T-cell (primary cell): ENCODE measurements around the gene NEUROG1. TPM values are rescaled to one million over a fixed set of nuclear protein-coding genes. Genes with fewer than 3 reads are reported as not detected.

ENCODE experiments used
- ATAC-seq, 4 experiments: fragments of 200-7000 bp in 3 of 4; fragments of 150-1000 bp in 1 of 4; cut with Tn5 transposase; replicated peaks in 1 of 4; 1 replicate in 3 of 4; 2 replicates in 1 of 4; pipeline ENCODE4 v1.10.0; 2021; ENCODE audit warnings: moderate library complexity in 3 of 4, mild to moderate bottlenecking in 2 of 4, moderate number of reproducible peaks in 1 of 4
- CTCF ChIA-PET, 2 donors: fragments of 300-600 bp; sonication (Branson Sonifier 250); formaldehyde crosslinking; loops; one replicate each; lab custom pipeline; 2022; ENCODE audit warnings: antibody characterized with exemption in 2 of 2; lab: Charles Lee
- POLR2A ChIA-PET, 2 donors: fragments of 300-600 bp; sonication (Branson Sonifier 250); formaldehyde crosslinking; loops; one replicate each; lab custom pipeline; 2022; ENCODE audit warnings: antibody characterized with exemption in 2 of 2; lab: Charles Lee
- DNase-seq, 35 experiments: peaks; one replicate each; pipeline versions ENCODE4 v3.0.0 to v3.0.0-alpha.2; 2013 to 2023
- H3K27ac ChIP-seq: one replicate; pipeline ENCODE4 v1.5.1; 2013; ENCODE audit warnings: low read length
- H3K27me3 ChIP-seq, 2 experiments: replicated peaks in 1 of 2; 1 replicate in 1 of 2; 2 replicates in 1 of 2; pipeline versions ENCODE4 v1.6.1 to v1.7.0; 2013; ENCODE audit warnings: low read length in 1 of 2, mixed read lengths in 1 of 2; ENCODE audit not compliant: control insufficient read depth in 2 of 2, insufficient read depth in 2 of 2; ENCODE audit errors: extremely low read depth in 1 of 2
- H3K36me3 ChIP-seq, 2 donors: 1 replicate in 1 of 2; 2 replicates in 1 of 2; pipeline versions ENCODE4 v1.6.1 to v1.7.0; 2013; ENCODE audit warnings: low read length in 1 of 2; ENCODE audit not compliant: control insufficient read depth in 2 of 2, insufficient read depth in 1 of 2; ENCODE audit errors: extremely low read depth in 1 of 2
- H3K4me1 ChIP-seq, 2 experiments: 1 replicate in 1 of 2; 2 replicates in 1 of 2; pipeline versions ENCODE4 v1.6.1 to v1.7.0; 2013; ENCODE audit warnings: low read length in 2 of 2, mixed read lengths in 1 of 2; ENCODE audit not compliant: insufficient read depth in 2 of 2, control insufficient read depth in 1 of 2; ENCODE audit errors: extremely low read depth in 1 of 2
- H3K4me3 ChIP-seq, 2 donors: 1 replicate in 1 of 2; 2 replicates in 1 of 2; pipeline versions ENCODE4 v1.5.1 to v1.7.0; 2013; ENCODE audit warnings: mild to moderate bottlenecking in 2 of 2, low read length in 1 of 2, moderate library complexity in 1 of 2; ENCODE audit not compliant: control insufficient read depth in 1 of 2; ENCODE audit errors: extremely low read depth in 1 of 2
- H3K9me3 ChIP-seq: 2 replicates; pipeline ENCODE4 v1.7.0; 2013
- H3K27ac Mint-ChIP-seq, 2 donors: one replicate each; pipeline ENCODE4 v1.8.0; 2020 to 2021; ENCODE audit warnings: mild to moderate bottlenecking in 2 of 2, mixed read lengths in 2 of 2
- H3K27me3 Mint-ChIP-seq, 2 donors: one replicate each; pipeline ENCODE4 v1.8.0; 2021 to 2022; ENCODE audit warnings: mixed read lengths in 2 of 2
- H3K36me3 Mint-ChIP-seq: one replicate; pipeline ENCODE4 v1.8.0; 2021; ENCODE audit warnings: mixed read lengths
- H3K4me1 Mint-ChIP-seq, 3 donors: one replicate each; pipeline ENCODE4 v1.8.0; 2020 to 2022; ENCODE audit warnings: mixed read lengths in 3 of 3, mild to moderate bottlenecking in 1 of 3
- H3K4me3 Mint-ChIP-seq, 3 donors: one replicate each; pipeline ENCODE4 v1.8.0; 2020 to 2022; ENCODE audit warnings: mild to moderate bottlenecking in 3 of 3, mixed read lengths in 3 of 3, moderate library complexity in 3 of 3
- H3K9me3 Mint-ChIP-seq, 3 donors: one replicate each; pipeline ENCODE4 v1.8.0; 2020 to 2022; ENCODE audit warnings: mixed read lengths in 3 of 3
- WGBS: methylation state at CpG from one replicate; pipeline ENCODE4 v1.1.5; 2013; ENCODE audit warnings: missing lambda C conversion rate; ENCODE audit not compliant: insufficient coverage; 5-methylcytosine and 5-hydroxymethylcytosine counted together
- total RNA-seq, 35 experiments: library from RNA in 6 of 35; stranded (reverse) in 6 of 35; fragments of 120-200 nt in 1 of 35; gene quantifications; one replicate each; pipeline versions ENCODE4 v1.2.1 to v1.2.4 and lab custom pipeline; 2013 to 2026

The NEUROG1 gene
- total RNA-seq, result not detected
- not detected for total RNA-seq (2013)
- 0 to 0.08 (median 0) reads per million in 29 experiments for total RNA-seq (lab: John Stamatoyannopoulos, UW)

- Histone ChIP-seq H3K27ac (no peak within 1 kb of the TSS), H3K4me3 (no peak within 1 kb of the TSS), H3K36me3 (no peaks in the 10 kb centered on the region), H3K4me1 (peaks cover 0 to 5% of the 10 kb centered on the region in 2 experiments), H3K9me3 (no peaks in the 10 kb centered on the region), H3K27me3 (peaks cover 30 to 73% of the 10 kb centered on the region in 2 experiments)
- Mint-ChIP-seq H3K36me3 (no peaks in the 10 kb centered on the region), H3K4me1 (peaks cover 6 to 10% (median 7%) of the 10 kb centered on the region in 3 donors), H3K27ac (no peak within 1 kb of the TSS), H3K9me3 (no peaks in the 10 kb centered on the region), H3K27me3 (peaks cover 75 to 87% of the 10 kb centered on the region in 2 donors), H3K4me3 (peak within 1 kb of the TSS in 1 of 3 donors; percentile 65)
- ChIA-PET POLR2A (no interaction called here), CTCF (no interaction called here)
- no peak for DNase-seq
- no peak for ATAC-seq
- 5% methylated on average over 57 of the region's 74 CpGs for WGBS
Measured at GRCh38 chr5:135535820-135536801, at the start of gene NEUROG1. NEUROG1 (minus strand) TSS chr5:135535964; CDS start chr5:135535690, 274 bp downstream.

- H3K9me3 ChIP-seq, result no peaks in the 10 kb centered on the region
- no peak overlapping the region for H3K4me3 Mint-ChIP-seq
- CTCF ChIA-PET, result no interaction called here
- POLR2A ChIA-PET, result no interaction called here
- WGBS, result 90% methylated on average over 6 of the region's 6 CpGs
- no peak overlapping the region for H3K27ac Mint-ChIP-seq
- H3K4me1 ChIP-seq, result no peaks in the 10 kb centered on the region
- H3K27me3 ChIP-seq, result peaks cover 0 to 42% of the 10 kb centered on the region in 2 experiments
- no peaks in the 10 kb centered on the region for H3K36me3 Mint-ChIP-seq
- ATAC-seq (no peak), DNase-seq (no peak)
- no peaks in the 10 kb centered on the region for H3K36me3 ChIP-seq
- H3K27me3 Mint-ChIP-seq, result peaks cover 18 to 34% of the 10 kb centered on the region in 2 donors
- no peak overlapping the region for H3K4me3 ChIP-seq
- no peaks in the 10 kb centered on the region for H3K4me1 Mint-ChIP-seq
- no peak overlapping the region for H3K27ac ChIP-seq
- H3K9me3 Mint-ChIP-seq, result no peaks in the 10 kb centered on the region
Measured at GRCh38 chr5:135584918-135585317, 49.2 kb upstream of the NEUROG1 start.

- no peaks in the 10 kb centered on the region for H3K4me1 ChIP-seq
- no peaks in the 10 kb centered on the region for H3K36me3 Mint-ChIP-seq
- no peaks in the 10 kb centered on the region for H3K36me3 ChIP-seq
- no peaks in the 10 kb centered on the region for H3K9me3 ChIP-seq
- no peak overlapping the region for H3K27ac Mint-ChIP-seq
- H3K4me3 Mint-ChIP-seq, result no peak overlapping the region
- WGBS, result no CpG with 5 or more reads among the region's 2 CpGs
- H3K9me3 Mint-ChIP-seq, result no peaks in the 10 kb centered on the region
- POLR2A ChIA-PET, result no interaction called here
- CTCF ChIA-PET, result no interaction called here
- ATAC-seq (no peak), DNase-seq (no peak)
- no peaks in the 10 kb centered on the region for H3K4me1 Mint-ChIP-seq
- H3K27ac ChIP-seq, result no peak overlapping the region
- H3K27me3 ChIP-seq, result peaks cover 0 to 45% of the 10 kb centered on the region in 2 experiments
- no peak overlapping the region for H3K4me3 ChIP-seq
- peaks cover 25 to 40% of the 10 kb centered on the region in 2 donors for H3K27me3 Mint-ChIP-seq
Measured at GRCh38 chr5:135584276-135584675, 48.5 kb upstream of the NEUROG1 start.

- 55% methylated on average over 3 of the region's 6 CpGs for WGBS
- POLR2A ChIA-PET, result no interaction called here
Measured at GRCh38 chr5:135582099-135582781, 46.5 kb upstream of the NEUROG1 start.

GRCh38 chr5:135578685-135579341 lies 43.0 kb upstream of the NEUROG1 start, which contains the start of gene CXCL14:
CXCL14 (minus strand) TSS chr5:135578991; CDS start chr5:135578778, 213 bp downstream.
- no peak for ATAC-seq
- Histone ChIP-seq H3K27me3 (peaks cover 7 to 65% of the 10 kb centered on the region in 2 experiments), H3K4me1 (no peaks in the 10 kb centered on the region), H3K4me3 (no peak within 1 kb of the TSS), H3K36me3 (no peaks in the 10 kb centered on the region), H3K9me3 (no peaks in the 10 kb centered on the region), H3K27ac (no peak within 1 kb of the TSS)
- no peak within 1 kb of the TSS for H3K27ac Mint-ChIP-seq
- CTCF ChIA-PET, result no interaction called here
- H3K27me3 Mint-ChIP-seq, result peaks cover 35 to 60% of the 10 kb centered on the region in 2 donors
- peaks cover 0 to 3% (median 0%) of the 10 kb centered on the region in 3 donors for H3K4me1 Mint-ChIP-seq
- no peak for DNase-seq
- H3K36me3 Mint-ChIP-seq, result no peaks in the 10 kb centered on the region
- no peaks in the 10 kb centered on the region for H3K9me3 Mint-ChIP-seq
- POLR2A ChIA-PET, result no interaction called here
- WGBS, result 4% methylated on average over 57 of the region's 68 CpGs
- H3K4me3 Mint-ChIP-seq, result no peak within 1 kb of the TSS

More at GRCh38 chr5:135582099-135582781, 46.5 kb upstream of the NEUROG1 start:
- CTCF ChIA-PET, result no interaction called here
- no peaks in the 10 kb centered on the region for H3K36me3 ChIP-seq
- Mint-ChIP-seq H3K36me3 (no peaks in the 10 kb centered on the region), H3K9me3 (no peaks in the 10 kb centered on the region), H3K27me3 (peaks cover 30 to 58% of the 10 kb centered on the region in 2 donors), H3K27ac (no peak overlapping the region), H3K4me3 (no peak overlapping the region), H3K4me1 (peaks cover 0 to 3% (median 0%) of the 10 kb centered on the region in 3 donors)
- no peaks in the 10 kb centered on the region for H3K4me1 ChIP-seq
- no peak overlapping the region for H3K4me3 ChIP-seq
- peaks cover 3 to 58% of the 10 kb centered on the region in 2 experiments for H3K27me3 ChIP-seq
- no peak overlapping the region for H3K27ac ChIP-seq
- DNase-seq (no peak), ATAC-seq (no peak)
- H3K9me3 ChIP-seq, result no peaks in the 10 kb centered on the region

GRCh38 chr5:135578305-135578684 lies 42.5 kb upstream of the NEUROG1 start:
- no peak overlapping the region for H3K27ac ChIP-seq
- Mint-ChIP-seq H3K36me3 (no peaks in the 10 kb centered on the region), H3K27ac (no peak overlapping the region), H3K9me3 (no peaks in the 10 kb centered on the region), H3K27me3 (peaks cover 32 to 56% of the 10 kb centered on the region in 2 donors), H3K4me3 (no peak overlapping the region), H3K4me1 (peaks cover 0 to 3% (median 0%) of the 10 kb centered on the region in 3 donors)
- 12% methylated on average over 21 of the region's 21 CpGs for WGBS
- no peaks in the 10 kb centered on the region for H3K4me1 ChIP-seq
- peaks cover 7 to 60% of the 10 kb centered on the region in 2 experiments for H3K27me3 ChIP-seq
- ATAC-seq (no peak), DNase-seq (no peak)
- H3K36me3 ChIP-seq, result no peaks in the 10 kb centered on the region
- no peaks in the 10 kb centered on the region for H3K9me3 ChIP-seq
- no peak overlapping the region for H3K4me3 ChIP-seq
- ChIA-PET CTCF (no interaction called here), POLR2A (no interaction called here)
